Body of pancreas (tissue), 4 donors: ENCODE data around the gene CLDN24.

Experiments used
- POLR2A ChIP-seq, 3 donors: fragments of 450-650 bp; IDR thresholded peaks; one replicate each; pipeline ENCODE4 v1.6.1; 2016; ENCODE audit warnings: antibody characterized with exemption in 3 of 3, mild to moderate bottlenecking in 2 of 3
- TF ChIP-seq, protein P1 (sequence below), 7 experiments: fragments of 450-650 bp in 4 of 7; fragments of 200-600 bp in 3 of 7; sonication (generic) in 3 of 7; IDR thresholded peaks; one replicate each; pipeline ENCODE4 v1.5.1; 2016 to 2019; ENCODE audit warnings: antibody characterized with exemption in 7 of 7

DNA sequence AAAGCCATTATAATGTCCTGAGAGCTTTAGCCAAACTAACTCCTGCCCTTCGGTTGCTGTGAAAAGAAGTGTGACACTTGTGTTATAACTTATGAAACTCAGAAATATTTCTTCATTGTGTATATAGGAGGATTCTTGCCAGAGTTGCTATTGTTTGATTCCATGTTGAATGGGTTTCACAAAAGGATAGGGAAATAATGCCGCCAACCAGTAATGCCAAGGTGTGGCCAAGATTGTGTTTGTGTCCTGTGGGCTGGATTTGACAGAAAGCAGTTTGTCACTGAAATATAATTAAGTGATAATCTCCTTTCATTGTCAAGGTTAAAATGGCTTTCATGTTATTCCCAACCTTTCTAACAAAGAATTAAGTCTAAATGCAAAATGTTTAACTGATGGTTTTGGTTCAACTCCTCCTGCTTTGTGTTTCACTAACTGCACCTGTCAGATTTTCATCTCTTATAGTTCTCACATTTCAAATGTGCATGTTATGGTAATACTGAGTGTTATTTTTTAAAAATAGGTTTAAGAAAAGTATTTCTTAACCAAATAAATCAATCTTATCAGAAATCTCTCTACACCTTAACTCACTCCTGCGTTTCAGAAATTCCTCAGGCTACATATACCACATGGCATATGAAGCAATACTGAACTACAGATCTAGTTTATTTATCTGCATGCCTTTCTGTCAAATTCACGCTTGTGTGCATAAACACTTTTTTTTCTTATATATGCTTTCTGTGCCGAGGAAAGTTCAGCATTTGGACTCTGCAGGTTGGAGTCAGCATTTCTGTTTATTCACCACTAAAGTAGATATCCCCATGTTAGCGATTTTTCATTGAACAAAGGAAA, 1.8 kb downstream of the CLDN24 start, which contains the start of gene CLDN22:
- no peak for TF ChIP-seq POLR2A (IDR thresholded peaks at IDR 0.05)
- TF ChIP-seq, protein P1, sequence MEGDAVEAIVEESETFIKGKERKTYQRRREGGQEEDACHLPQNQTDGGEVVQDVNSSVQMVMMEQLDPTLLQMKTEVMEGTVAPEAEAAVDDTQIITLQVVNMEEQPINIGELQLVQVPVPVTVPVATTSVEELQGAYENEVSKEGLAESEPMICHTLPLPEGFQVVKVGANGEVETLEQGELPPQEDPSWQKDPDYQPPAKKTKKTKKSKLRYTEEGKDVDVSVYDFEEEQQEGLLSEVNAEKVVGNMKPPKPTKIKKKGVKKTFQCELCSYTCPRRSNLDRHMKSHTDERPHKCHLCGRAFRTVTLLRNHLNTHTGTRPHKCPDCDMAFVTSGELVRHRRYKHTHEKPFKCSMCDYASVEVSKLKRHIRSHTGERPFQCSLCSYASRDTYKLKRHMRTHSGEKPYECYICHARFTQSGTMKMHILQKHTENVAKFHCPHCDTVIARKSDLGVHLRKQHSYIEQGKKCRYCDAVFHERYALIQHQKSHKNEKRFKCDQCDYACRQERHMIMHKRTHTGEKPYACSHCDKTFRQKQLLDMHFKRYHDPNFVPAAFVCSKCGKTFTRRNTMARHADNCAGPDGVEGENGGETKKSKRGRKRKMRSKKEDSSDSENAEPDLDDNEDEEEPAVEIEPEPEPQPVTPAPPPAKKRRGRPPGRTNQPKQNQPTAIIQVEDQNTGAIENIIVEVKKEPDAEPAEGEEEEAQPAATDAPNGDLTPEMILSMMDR (IDR thresholded peaks at IDR 0.05) = no peak
